DMS 273 treated with DMSO at 0.1 percent for 48 hours (cell line): ENCODE data around the gene BMP10.
A peak's percentile ranks its signal among the peaks of the same experiment; 100 is the strongest.

Source experiments
- DNase-seq: peaks from one replicate; lab custom pipeline; 2025; lab: John Stamatoyannopoulos, UW

BMP10 gene

DNA sequence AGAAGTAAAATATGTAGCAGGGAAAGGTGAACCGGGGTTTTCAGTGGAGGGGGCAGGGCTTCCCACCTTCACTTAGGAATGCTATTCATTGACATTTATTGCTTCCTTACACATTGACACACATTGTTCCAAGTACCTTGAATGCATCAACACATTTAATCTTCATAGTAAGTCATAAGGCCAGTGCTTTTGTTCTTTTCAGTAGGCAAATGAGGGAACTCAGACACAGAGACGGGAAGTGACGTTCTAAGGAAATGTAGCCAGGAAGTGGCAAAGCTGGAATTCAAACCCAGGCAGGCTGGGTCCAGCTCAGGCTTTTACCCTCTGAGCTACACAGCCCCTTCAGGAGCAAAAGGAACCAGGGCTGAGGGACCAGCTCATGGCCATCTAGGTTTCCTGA lies 20.7 kb downstream of the BMP10 start:
- DNase-seq = no peak

DNA sequence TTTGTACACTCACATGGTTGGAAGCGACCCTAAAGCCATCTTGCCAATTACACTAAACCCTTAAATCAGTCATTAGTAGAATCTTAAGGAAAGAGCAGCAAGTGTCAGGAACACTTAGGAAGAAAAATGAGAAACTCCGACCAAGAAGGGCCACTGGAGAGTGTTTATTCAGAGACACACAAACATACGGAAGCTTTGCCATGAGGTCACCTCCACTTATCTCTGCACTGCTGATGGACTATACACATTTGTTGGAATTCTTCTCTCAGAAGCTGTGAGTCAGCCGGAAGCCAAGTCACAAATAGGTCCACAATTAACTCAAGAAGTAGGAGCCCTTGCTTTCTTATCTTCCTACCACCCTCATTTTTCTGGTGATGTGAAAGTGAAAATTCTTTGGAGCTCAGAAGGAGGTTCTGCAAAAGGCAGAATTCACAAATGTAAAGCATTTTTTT lies 21.6 kb downstream of the BMP10 start:
- DNase-seq = no peak

DNA sequence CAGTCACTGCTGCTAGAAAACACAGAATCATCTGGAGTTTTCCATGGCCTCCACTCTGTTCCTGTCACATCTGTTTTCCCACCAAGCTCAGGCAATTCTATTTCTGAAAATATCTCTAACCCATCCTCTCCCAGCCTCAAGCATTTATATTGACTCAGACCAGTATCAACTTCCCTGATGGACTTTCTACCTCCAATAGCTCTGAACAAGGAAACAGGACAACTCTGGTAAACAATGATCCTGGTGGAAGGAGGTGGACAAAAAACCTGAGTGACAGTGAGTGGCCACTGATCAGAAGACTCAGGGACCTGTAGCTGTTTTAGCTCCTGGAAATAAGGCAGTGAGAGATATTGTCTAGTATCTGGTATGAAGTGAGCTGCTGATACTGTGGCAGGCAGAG lies 23.4 kb downstream of the BMP10 start:
- no peak for DNase-seq

DNA sequence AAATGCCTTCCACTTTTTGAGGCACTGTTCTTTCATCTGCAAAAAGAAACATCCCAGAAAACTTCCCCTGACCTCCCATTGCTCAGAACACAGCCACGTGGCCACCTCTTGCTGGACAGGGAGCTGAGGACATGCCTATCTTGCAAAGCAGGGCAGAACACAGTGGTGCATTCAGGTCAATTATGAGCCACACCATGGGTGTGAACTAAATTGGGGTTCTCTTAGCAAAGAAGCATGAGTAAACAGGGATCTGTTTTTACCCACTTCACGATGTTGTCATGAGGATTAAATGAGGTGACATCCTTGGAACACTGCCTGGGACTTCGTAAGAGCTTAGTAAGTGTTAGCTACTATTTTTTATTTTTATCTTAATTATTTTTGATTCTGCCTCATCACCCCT lies 25.1 kb downstream of the BMP10 start:
- no peak for DNase-seq

DNA sequence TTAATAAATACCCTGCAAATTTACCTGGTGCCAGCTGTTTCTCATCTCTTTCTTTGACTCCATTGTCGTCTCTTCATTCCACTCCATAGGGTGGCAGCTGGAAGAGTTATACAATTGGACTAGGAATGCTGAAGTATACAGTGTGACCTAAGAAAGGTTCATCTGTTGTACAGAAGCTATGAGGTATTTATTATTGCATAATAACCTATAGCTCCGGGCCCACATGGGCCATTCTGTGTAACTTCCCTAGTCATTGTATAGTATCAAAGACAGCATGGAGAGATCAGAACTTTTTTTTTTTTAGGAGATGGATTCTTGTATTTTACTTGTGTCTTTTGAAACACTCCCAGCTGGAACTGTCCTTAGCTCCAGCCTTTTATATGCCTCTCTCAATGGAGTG lies 26.2 kb downstream of the BMP10 start:
- no peak for DNase-seq

DNA sequence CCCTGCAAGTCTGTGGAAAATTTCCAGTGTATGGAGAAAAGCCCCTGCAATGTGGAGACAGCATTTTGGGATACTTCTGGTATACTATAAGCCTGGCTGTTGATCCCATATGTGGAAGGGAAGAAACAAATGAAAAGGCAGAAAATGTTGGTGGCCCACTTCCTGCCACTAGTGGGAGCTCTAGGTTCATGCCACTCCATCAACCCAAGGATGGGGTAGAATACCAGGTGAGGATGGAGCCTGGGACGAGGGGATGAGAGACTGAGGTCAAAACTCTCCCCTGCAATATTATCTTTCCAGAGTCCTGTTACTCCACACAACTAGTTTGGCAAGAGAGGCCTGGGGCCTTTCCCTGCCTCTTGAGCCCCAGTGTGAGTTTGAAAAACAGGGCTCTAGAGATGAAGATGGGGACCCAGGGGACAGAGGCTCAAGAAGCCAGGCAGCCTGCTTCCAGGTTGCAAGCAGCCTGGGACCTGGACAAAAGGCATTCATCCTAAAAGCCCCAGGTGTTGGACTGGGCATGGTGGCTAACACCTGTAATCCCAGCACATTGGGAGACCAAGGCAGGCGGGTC lies 31.9 kb downstream of the BMP10 start:
- no peak for DNase-seq

DNA sequence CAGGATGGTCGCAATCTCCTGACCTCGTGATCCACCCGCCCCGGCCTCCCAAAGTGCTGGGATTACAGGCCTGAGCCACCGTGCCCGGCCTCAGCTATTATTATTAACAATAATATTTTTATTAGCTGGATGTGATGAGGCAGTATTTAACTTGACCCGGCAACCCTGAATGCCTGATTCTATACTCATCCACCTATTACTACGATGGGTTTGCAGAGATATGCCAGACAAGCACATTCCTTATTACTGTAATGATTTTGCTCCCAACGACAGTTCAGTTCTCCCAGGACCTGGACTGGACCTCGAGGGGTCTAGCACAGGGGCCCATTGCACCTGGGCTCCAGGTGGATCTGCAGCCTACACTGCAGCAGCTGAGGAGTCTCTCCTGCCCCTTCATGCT lies 32.6 kb downstream of the BMP10 start:
- DNase-seq = no peak

DNA sequence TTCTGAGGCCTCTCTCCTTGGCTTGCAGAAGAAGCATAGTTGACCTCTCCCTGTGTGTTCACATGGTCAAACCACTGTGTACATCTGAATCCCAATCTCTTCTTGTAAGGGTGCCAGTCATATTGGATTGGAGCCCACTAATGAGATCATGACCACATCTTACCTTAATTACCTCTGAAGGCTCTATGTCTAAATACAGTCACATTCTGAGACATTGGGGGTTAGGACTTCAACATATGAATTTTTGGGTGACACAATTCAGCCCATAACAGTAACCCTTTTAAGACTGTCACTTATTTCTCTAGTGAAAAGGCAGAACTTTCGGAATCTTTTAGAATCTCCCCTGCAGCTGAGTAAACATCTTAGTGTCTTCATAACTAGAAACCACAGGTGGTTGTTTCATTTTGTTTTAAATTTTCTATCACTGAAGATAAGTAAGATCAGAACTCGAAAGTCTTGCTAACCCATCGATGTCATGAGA lies 33.3 kb downstream of the BMP10 start:
- DNase-seq = no peak

DNA sequence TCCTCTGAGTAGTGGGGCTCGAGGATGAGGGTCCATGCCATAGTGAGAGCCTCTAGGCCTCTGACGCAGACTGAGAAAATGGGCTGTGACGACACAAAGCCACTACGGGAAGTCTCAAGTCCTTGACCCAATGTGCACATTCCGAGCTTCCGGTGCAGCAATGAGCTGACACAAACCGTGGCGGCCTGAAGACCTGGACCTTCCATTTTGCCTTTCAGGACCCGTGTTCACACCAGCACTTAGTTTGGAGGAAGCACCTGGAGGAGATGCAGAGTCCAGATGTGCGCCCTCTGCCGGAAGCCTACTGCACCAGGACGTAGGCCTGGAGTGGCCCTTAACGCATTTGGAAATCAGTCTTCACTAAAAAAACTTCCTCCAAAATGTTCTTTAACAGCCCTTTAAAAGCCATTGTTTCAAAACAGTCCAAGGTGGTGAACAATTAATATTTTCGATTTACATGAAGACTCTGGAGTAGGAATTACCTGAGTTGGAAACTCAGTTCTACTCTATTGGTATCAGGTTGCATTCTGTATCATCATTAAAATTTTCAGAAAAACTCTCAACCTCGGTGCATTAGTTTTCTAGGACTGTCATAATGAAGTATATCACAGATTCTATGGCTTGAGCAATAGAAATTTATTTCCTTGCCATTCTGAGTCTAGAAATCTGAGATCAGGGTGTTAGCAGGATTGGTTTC lies 33.9 kb downstream of the BMP10 start:
- no peak for DNase-seq

DNA sequence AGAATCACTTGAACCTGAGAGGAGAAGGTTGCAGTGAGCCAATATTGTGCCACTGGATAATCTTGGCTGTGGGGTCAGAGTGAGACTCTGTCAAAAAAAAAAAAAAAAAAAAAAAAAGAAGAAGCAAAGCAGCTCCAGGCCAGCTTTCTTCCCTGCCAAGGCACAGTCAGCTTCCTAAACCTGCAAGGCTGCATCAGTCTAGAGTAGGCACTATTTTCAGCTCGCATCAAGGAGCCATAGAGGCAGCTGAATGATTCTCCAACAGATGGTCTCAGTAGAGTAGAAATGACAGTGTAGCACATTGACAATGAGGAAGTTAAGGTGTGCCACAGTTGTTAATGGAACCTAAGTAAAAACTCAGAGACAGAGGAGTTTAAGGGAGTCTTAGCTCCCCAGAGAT lies 35.6 kb downstream of the BMP10 start:
- no peak for DNase-seq

DNA sequence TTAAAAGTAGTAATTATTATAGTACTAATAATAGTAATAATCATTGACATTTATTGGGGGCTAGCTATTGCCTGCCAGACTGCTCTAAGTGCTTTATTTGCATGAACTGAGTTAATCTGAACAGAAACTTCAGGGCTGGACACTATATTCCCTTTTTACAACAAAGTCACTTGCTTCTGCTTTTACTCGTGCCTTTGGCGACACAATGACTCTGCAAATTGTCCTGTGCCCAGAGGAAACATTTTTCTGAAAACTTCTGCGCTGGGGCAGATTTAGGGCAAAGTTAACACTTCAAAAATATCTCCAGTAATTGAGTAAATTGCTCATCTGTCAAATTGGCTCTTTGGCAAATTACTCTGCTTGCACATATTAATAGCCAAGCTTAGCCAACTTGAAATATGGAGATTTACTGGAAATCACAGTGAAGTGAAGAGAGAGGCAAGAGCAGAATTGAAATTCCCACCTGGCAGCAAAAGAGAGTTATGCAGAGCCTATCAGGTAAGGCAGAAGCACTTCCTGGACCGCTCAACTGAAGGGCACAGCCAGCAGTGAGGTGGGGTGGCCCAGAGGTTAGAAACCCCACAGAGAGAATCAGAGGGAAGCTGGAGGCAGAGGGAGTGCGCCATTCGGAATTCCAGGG lies 36.3 kb downstream of the BMP10 start:
- no peak for DNase-seq

DNA sequence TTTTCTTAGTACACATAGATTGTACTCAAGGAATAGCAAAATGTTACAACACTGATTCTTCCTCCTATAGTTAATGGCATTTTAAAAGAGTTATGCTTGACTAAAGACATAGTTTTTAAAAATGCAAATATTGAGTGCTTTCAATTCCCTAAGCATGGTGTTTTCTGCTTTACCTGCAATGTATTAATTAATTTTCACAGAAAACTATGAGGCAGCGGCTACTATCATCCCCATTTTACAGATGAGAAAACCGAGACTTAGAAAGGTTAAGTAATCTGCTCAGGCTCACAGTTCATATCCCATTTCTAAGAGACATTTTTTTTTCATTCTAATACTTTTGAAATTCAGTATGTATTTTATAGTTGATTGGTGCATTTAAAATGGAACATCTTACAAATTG lies 38.0 kb downstream of the BMP10 start:
- no peak for DNase-seq

DNA sequence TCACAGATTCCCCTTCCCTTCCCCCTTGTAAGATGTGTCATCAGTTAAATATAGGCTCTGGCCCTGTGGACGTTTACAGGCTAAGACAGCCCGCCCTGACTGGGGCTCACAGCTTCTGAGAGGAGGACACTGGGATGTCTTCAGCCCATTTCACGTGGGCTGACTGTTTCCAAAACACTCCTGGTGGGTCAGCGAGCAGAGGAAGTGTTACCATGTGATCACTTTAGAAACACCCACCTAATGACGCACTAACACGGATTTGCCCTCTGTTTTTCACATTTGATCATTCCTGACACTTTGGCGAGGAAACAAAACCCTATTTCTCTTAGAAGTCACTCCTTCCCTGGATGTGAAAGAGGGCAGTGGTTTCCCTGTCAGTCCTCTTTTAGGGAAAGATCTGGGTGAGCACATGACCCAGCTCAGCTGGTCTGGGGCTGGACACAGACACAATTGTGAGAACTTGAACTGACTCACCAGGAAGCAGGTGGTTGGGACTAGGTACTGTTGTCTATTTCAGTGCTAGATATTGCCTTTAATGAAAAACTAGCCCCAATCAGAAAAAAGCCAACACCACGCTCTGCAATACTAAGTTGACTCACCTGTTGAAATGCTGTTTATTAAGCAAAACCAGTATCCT lies 38.8 kb downstream of the BMP10 start:
- DNase-seq = no peak

DNA sequence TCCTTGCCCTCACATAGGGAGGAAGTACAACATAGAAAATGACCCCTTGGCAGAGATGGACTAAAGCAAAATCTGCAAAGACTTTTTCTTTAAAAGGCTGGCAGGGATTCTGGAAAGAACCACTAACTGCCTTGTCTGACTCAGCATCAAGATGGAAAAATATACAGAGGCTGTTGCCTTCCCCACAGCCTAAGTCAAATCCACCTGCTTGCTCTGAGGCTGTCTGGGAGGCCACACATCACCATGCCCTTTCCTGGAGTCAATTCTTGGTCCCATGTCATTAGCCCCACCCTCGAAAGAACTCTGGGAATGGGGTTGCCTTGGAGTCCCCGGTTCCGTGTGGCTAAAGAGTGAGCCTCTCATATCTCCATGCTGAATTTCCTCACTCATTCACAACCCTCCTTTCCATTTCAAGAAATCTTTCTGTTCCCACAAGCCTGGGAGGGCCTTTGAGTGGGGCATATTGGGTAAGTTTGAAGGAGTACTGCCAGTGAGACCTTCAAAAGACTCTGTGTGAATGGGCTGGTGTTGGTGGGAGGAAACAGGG lies 39.4 kb downstream of the BMP10 start:
- no peak for DNase-seq

DNA sequence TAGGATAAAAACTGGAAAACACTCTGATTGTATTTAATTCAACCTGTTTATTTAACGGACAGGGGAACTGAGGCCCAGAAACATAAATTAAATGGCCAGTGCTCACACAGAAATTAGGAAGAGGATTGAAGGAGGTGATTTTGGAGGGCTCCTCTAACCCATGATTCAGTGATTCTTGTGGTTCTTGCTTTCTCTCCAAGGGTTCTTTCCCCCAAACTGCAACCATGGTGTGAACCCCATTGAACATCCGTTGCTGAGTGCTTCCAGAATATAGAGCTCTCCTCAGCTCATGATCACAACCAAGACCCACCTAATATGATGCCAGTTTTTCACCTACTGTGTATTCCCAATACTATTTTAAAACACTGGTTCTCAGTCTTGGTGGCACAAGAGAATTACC lies 41.4 kb downstream of the BMP10 start:
- no peak for DNase-seq

DNA sequence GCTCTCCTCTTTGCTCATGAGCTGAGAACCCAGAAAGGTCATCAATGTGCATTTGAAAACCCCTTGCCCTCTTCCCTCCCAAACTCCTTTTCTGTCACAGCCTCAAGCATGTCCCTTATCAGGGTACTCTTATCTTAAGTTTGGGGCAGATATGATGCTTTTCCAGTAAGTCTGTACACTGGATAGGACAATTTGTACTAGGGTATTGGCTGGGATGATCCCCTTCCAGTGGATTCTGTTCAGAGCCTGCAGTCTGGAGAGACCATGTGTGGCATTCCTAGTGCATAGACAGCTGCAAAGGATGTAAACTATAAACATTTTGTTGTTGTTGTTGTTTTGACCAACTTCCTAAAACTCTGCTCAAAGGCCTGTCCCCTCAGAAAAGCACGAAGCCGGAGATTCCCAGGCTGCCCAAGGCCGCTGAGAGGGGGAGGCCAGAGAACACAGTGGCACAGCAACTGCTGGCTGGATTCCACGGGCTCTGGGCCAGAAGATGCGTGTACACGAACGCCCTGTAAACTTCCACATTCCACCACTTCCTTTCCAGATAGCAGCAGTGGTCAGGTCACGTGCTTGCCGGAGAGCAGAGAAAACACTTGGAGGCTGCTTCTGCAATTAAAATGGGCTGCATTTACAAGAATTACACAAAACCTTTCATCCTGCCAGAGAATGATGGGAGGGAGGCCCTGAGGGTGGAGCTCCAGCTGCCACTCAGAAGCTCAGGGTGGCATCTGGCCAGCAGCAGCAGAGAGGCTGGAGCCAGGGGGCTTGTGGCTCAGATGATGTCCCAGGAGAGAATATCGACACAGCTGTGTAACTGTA lies 42.1 kb downstream of the BMP10 start:
- peak; percentile 81 for DNase-seq

DNA sequence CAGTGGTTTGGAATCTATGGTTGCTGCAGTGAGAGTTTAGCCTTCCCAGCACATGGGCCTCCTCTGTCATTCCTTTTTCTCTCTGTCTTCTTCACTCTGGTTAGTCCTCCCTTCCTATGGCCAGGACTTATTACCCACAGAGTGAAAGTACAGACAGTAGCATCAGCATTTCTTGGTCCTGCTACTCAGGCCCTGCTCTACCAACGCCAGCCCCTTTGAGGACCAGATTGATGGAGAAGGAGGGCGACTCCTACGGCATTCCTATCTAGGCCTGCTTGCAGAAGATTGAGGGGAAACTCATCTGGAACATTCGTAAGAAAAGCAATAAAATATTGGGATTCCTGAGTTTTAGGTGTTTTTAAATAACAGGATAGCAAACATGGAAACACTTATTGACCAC lies 43.5 kb downstream of the BMP10 start:
- no peak for DNase-seq

DNA sequence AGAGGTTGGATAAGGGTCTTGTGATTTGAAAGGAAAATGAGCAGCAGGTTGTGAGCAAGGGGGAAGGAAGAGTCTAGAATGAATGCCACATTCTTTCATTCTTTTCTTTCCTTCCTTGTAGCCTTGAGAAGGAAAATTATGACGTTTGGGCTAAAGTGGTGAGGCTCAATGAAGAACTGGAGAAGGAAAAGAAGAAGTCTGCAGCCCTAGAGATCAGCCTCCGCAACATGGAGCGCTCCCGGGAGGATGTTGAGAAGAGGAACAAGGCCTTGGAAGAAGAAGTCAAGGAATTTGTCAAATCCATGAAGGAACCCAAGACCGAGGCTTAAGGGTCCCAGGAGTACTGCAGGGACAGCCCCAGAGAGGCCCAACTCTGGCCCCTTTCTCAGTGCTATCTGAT lies 45.3 kb downstream of the BMP10 start:
- DNase-seq = no peak

DNA sequence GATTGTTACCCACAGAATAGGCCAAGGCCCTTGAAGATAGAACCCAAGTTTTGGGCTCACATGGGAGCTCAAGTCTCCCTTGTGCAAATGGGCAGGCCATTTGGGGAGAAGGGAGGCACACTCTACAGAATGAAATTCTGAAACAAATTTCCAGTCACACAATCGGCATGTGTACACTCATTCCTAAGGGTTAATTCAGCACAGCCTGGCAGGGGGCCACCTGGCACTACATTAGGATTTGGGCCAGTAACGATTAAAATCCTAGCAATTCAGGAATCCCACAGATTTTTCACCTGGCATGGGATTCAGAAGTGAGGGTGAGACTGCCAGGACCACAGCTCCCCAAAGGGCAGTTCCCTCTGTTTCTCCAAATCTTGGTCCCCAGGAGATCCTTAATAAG lies 46.4 kb downstream of the BMP10 start:
- DNase-seq = no peak

DNA sequence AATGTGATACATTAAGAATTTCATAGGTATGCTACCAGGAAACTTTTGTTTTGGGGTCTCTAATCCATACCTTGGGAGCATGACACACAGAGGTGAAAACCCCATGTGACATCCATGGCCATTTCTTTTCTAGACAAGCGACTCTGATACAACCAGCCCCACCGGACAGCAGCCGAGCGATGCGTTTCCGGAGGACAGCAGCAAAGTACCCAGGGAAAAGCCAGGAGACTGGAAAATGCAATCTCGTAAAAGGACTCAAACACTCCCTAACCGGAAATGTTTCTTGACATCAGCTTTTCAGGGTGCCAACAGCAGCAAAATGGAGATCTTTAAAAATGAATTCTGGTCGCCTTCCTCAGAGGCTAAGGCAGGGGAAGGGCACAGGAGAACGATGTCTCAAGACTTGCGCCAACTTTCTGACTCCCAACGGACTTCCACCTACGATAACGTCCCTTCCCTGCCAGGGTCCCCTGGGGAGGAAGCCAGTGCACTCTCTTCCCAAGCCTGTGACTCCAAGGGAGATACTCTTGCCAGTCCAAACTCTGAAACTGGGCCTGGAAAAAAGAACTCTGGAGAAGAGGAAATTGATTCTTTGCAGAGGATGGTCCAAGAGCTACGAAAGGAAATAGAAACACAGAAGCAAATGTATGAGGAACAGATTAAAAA lies 48.9 kb downstream of the BMP10 start:
- no peak for DNase-seq

DNA sequence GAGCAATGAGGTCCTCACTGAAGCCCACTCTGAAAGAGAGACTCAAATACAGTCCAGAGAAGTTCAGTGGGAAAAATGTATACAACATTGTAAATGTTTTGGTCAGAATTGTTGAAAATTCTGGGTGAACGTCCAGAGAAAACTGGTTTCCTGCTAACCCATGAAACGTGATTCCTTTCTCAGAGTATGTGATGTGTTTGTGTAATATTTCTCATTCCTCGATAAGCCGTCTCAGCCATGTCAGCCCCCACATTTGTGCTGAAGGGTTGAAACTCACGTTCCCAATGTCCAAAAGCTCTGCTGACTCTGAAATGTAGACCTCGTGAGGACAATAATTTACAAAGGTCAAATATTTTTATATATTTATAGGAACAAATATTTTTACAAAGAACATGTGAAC lies 51.6 kb downstream of the BMP10 start:
- no peak for DNase-seq
